PFSK-1 (cell line): Measurements from ENCODE around the gene TEX51.

Experiments
- FOXP2 ChIP-seq: optimal IDR thresholded peaks from 2 replicates; pipeline ENCODE3; 2011; ENCODE audit warnings: borderline replicate concordance, control low read depth, inconsistent platforms; ENCODE audit not compliant: insufficient read depth; ENCODE audit errors: extremely low read length, extremely low read depth
- POLR2AphosphoS5 ChIP-seq: IDR thresholded peaks from 2 replicates; pipeline ENCODE4 v1.6.1; 2012; ENCODE audit warnings: low read depth, mild to moderate bottlenecking, control low read depth, low read length, moderate library complexity
- SIN3A ChIP-seq: IDR thresholded peaks from 2 replicates; pipeline ENCODE4 v1.6.1; 2012; ENCODE audit warnings: mild to moderate bottlenecking, low read length, moderate library complexity, borderline replicate concordance; ENCODE audit not compliant: insufficient read depth
- TAF1 ChIP-seq: IDR thresholded peaks from 2 replicates; pipeline ENCODE4 v1.6.1; 2012; ENCODE audit warnings: low read length, control low read depth, borderline replicate concordance; ENCODE audit not compliant: insufficient read depth
- TF ChIP-seq, protein P1 (sequence below), 2 experiments: IDR thresholded peaks; 2 replicates each; pipeline versions ENCODE4 v1.6.1 to v1.8.0; 2011 to 2012; ENCODE audit warnings: low read depth in 2 of 2, low read length in 2 of 2, control low read depth in 1 of 2, inconsistent platforms in 1 of 2, mild to moderate bottlenecking in 1 of 2, moderate library complexity in 1 of 2; ENCODE audit not compliant: insufficient read depth in 1 of 2

TEX51 gene

DNA sequence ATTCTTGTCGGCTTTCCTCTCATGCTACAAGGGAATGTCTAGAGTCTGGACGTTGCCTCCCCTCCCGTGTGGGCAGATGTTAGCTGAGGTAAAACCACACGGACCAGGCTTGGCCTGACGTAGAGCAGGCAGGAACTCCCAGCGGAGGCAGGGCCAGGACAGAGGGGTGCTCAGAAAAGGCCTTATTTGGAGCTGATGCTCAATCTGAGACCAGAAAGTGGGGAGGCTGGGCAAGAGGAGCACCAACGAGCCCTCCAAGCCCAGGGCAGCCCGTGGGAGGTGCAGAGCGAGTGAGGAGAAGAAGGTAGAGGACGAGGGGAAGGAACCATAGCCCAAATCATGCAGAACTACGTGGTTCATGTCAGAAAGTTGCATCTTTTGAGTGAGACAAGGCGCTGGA, 9.0 kb downstream of the TEX51 start:
- TF ChIP-seq SIN3A (no peak), POLR2AphosphoS5 (no peak), FOXP2 (no peak), TAF1 (no peak)
- TF ChIP-seq, protein P1, sequence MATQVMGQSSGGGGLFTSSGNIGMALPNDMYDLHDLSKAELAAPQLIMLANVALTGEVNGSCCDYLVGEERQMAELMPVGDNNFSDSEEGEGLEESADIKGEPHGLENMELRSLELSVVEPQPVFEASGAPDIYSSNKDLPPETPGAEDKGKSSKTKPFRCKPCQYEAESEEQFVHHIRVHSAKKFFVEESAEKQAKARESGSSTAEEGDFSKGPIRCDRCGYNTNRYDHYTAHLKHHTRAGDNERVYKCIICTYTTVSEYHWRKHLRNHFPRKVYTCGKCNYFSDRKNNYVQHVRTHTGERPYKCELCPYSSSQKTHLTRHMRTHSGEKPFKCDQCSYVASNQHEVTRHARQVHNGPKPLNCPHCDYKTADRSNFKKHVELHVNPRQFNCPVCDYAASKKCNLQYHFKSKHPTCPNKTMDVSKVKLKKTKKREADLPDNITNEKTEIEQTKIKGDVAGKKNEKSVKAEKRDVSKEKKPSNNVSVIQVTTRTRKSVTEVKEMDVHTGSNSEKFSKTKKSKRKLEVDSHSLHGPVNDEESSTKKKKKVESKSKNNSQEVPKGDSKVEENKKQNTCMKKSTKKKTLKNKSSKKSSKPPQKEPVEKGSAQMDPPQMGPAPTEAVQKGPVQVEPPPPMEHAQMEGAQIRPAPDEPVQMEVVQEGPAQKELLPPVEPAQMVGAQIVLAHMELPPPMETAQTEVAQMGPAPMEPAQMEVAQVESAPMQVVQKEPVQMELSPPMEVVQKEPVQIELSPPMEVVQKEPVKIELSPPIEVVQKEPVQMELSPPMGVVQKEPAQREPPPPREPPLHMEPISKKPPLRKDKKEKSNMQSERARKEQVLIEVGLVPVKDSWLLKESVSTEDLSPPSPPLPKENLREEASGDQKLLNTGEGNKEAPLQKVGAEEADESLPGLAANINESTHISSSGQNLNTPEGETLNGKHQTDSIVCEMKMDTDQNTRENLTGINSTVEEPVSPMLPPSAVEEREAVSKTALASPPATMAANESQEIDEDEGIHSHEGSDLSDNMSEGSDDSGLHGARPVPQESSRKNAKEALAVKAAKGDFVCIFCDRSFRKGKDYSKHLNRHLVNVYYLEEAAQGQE (IDR thresholded peaks at IDR 0.05; ENCODE audit: insufficient read depth in 1 of 2, low read depth in 2 of 2, low read length in 2 of 2): no peak

DNA sequence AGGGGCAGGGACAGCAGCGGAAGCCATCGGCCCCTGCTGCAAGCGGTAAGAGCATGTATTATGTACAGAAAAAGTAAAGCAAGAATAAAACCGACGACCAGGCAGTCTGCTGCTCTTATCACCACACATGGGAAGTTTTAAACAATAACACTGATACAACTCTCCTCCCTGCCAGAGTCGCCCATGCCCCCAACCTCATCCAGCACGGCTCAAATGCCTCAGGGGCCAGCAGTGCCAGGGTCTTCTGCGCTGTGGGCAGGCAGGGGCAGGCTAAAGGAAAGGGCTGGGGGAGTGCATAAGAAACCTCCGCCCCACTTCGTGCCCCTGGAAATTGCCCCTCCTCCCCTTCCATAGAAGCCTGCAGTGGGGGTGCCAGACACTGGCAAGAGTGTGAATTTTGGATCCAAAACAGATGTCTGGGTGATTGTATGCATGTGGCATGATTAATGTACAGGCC, 10.1 kb downstream of the TEX51 start:
- TF ChIP-seq, protein P1 (IDR thresholded peaks at IDR 0.05; ENCODE audit: insufficient read depth in 1 of 2, low read depth in 2 of 2, low read length in 2 of 2): no peak
- TF ChIP-seq FOXP2: no peak
- no peak for TF ChIP-seq POLR2AphosphoS5
- TF ChIP-seq TAF1: no peak
- no peak for TF ChIP-seq SIN3A

DNA sequence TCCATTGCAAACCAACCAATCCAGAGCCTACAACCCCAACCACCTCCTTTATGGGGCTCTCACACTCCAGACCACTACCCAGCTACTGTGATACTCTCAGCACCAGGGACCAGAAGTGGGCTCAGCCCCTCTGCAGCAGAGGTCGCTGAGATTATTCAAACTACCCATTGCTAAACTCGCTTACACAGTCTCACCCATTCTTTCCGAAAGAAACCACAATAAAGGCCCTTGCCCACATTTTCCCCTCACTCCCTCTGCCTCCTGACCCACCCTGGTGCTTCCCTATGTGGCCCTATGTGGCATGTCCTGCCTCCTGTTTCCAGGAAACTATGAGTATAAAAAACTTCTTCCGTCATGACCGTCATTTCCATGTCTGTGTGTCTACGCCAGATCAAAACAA, 10.7 kb downstream of the TEX51 start:
- TF ChIP-seq, protein P1 (IDR thresholded peaks at IDR 0.05; ENCODE audit: insufficient read depth in 1 of 2, low read depth in 2 of 2, low read length in 2 of 2): no peak
- TF ChIP-seq TAF1 (no peak), SIN3A (no peak), FOXP2 (no peak), POLR2AphosphoS5 (no peak)

DNA sequence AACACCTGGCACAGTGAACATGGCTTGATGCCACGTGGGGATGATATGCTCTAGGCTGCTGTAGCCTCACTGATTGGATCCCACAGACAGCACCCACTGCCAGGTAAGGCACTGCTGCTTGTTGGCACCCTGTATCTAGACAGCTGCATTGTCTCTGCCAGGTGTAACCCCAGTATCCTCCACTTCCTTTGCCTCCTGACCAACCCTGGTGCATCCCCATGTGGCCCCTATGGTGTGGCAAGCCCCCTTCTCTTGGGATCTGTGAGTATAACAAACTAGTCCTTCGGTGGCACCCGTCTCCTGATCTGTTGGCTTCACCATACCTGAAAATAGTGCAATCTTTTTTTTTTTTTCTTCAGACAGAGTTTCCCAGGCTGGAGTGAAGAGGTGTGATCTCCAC, 11.1 kb downstream of the TEX51 start:
- TF ChIP-seq, protein P1 (IDR thresholded peaks at IDR 0.05; ENCODE audit: insufficient read depth in 1 of 2, low read depth in 2 of 2, low read length in 2 of 2): no peak
- no peak for TF ChIP-seq FOXP2
- TF ChIP-seq POLR2AphosphoS5: no peak
- no peak for TF ChIP-seq SIN3A
- no peak for TF ChIP-seq TAF1

DNA sequence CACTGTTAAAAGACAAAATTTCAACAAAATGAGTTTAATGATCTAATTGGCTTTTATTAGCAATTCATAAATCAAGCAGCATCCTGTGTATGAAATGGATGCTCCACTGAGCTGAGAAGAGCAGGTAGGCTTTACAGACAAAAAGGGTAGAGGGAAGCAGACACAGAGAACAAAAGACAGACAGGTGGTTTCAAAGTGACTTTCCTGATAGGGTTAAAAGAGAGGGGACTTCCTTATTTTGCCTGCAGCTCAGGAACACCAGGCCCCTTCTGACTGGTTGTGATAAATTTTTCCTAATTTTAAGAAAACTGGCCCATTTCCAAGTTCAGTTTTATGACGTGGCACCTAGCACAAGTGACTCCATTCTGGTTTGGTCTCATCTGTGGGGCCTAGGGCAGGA, 11.9 kb downstream of the TEX51 start:
- no peak for TF ChIP-seq TAF1
